Measurements from ENCODE around the gene MYBPC1. TPM values are rescaled to one million over a fixed set of nuclear protein-coding genes. Genes with fewer than 3 reads are reported as not detected.

MYBPC1 gene
- total and polyA plus RNA-seq, 9 of the 15 experiments (the other 6 are each of a cell fraction or from before 2014, with no cell fraction given) = not detected

DNA sequence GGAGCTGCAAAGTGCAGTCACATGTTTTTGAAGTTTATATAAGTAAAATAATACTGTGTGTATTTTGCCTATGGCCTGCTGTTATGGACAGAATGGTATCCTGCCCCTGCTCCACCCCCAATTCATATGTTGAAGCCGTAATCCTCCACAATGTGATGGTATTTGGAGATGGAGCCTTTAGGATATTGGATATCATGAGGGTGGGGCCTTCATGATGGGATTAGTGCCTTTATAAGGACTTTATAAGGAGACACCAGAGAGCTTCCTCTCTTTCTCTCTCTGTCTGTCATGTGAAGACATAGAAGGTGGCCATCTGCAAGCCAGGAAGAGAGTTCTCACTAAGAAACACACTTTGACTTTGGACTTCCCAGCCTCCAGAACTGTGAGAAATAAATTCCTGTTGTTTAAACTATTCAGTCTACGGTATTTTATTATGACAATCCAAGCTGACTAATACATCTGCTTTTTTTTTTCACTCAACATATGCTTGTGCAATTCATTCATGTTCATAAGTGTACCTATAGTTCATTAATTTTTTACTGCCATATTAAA lies 99.6 kb downstream of the MYBPC1 start:
- TF ChIP-seq RAD51 (IDR thresholded peaks at IDR 0.05; ENCODE audit: borderline replicate concordance, low read depth) (no peak), ZSCAN29 (IDR thresholded peaks at IDR 0.05) (no peak), PURB (CRISPR knock-in tag; IDR thresholded peaks at IDR 0.05; ENCODE audit: low read depth) (no peak), CC2D1A (IDR thresholded peaks at IDR 0.05) (no peak), PCBP2 (IDR thresholded peaks at IDR 0.05; ENCODE audit: low read depth, low read length, poor library complexity, severe bottlenecking) (no peak), POLR2AphosphoS5 (IDR thresholded peaks at IDR 0.05; ENCODE audit: control insufficient read depth, insufficient read depth, low read depth, low read length) (no peak), CHCHD3 (CRISPR knock-in tag; IDR thresholded peaks at IDR 0.05) (no peak)
- Histone ChIP-seq H3K9me1 (ENCODE audit: control insufficient read depth, insufficient read depth, low read length) (no peaks in the 10 kb centered on the region), H3K36me3 (ENCODE audit: control insufficient read depth, insufficient read depth, low read length) (no peaks in the 10 kb centered on the region), H3K27ac (ENCODE audit: extremely low read depth, low read depth, low read length) (no peak overlapping the region), H3K9me3 (replicated peaks; ENCODE audit: control insufficient read depth, insufficient read depth, low read depth, low read length) (peaks cover 7% of the 10 kb centered on the region), H3K4me1 (replicated peaks in 1 of 2; ENCODE audit: control insufficient read depth in 2 of 2, insufficient read depth in 2 of 2, low read length in 2 of 2) (peaks cover 11 to 20% of the 10 kb centered on the region in 2 experiments), H3K9ac (ENCODE audit: insufficient read depth in 1 of 2, low read depth in 2 of 2, low read length in 2 of 2) (no peak overlapping the region), H3K27me3 (ENCODE audit: control insufficient read depth in 2 of 2, insufficient read depth in 2 of 2, low read length in 2 of 2) (no peaks in the 10 kb centered on the region), H3K4me3 (no peak overlapping the region), H2AFZ (ENCODE audit: low read depth, low read length) (peak overlapping the region; percentile 62), H3K79me2 (ENCODE audit: control insufficient read depth, insufficient read depth, low read length) (peaks cover 22% of the 10 kb centered on the region), H4K20me1 (replicated peaks; ENCODE audit: control insufficient read depth, insufficient read depth, low read length) (no peaks in the 10 kb centered on the region), H3K4me2 (ENCODE audit: insufficient read depth, low read length) (no peak overlapping the region)
- CTCF ChIA-PET (ENCODE audit: low intra/inter-chr PET ratio) = no interaction called here
- no peak for FAIRE-seq
- no peak for DNase-seq (ENCODE audit: extremely low read depth in 1 of 4, low spot score in 3 of 4)
- no peak for ATAC-seq
- intact Hi-C loops (cut with micrococcal nuclease) = no loop called here
- WGBS (ENCODE audit: insufficient coverage, low coverage, missing lambda C conversion rate) = 82% methylated on average over 2 of the region's 2 CpGs
- in situ Hi-C loops (cut with MboI) = no loop called here
- no TSS peak for BruUV-seq (replicated peaks)
- POLR2A ChIA-PET = interaction anchor here (0.6 kb wide), 1 partner anchor 483 kb away, joined by 3 read pairs; no protein-coding TSS in a partner anchor

All from K562 (cell line).